K562 (cell line): ENCODE results near the gene CENPP. TPM values are rescaled to one million over a fixed set of nuclear protein-coding genes. Genes with fewer than 3 reads are reported as not detected.

Experiments used
- ATAC-seq: fragments of 200-7000 bp; cut with Tn5 transposase; 3 replicates; pipeline ENCODE4 v1.9.1; 2020; ENCODE audit warnings: moderate library complexity
- BruUV-seq: library from RNA; stranded (reverse); fragments of 400-500 nt; replicated peaks from 2 replicates; lab custom pipeline; 2021; lab: Mats Ljungman, UMichigan
- CTCF ChIA-PET: fragments of 300-600 bp; formaldehyde crosslinking; extraction: SDS; loops from one replicate; lab custom pipeline; 2021; ENCODE audit warnings: low intra/inter-chr PET ratio; lab: Yijun Ruan, JAX
- POLR2A ChIA-PET: fragments of 300-600, 350-650 bp; sonication (Branson Sonifier 250); formaldehyde crosslinking; extraction: SDS; loops from one replicate; lab custom pipeline; 2021; ENCODE audit warnings: antibody characterized with exemption, inconsistent platforms; lab: Yijun Ruan, JAX
- DNase-seq, 4 experiments: peaks; one replicate each; pipeline versions ENCODE4 v3.0.0 to v3.0.0-alpha.2; 2011 to 2018; ENCODE audit warnings: low spot score in 3 of 4, mixed read lengths in 3 of 4; ENCODE audit errors: extremely low read depth in 1 of 4
- FAIRE-seq: peaks from 2 replicates; lab custom pipeline; 2011; peaks lifted over from hg19 to GRCh38; lab: Jason Lieb, UNC
- H2AFZ ChIP-seq: 2 replicates; pipeline ENCODE4 v1.6.0; 2011; ENCODE audit warnings: low read depth, low read length, control low read depth, inconsistent platforms
- H3K27ac ChIP-seq: fragments of 200-600 bp; 3 replicates; pipeline ENCODE4 v1.8.0; 2011; ENCODE audit warnings: low read depth, mild to moderate bottlenecking, control low read depth, inconsistent platforms, low read length, moderate library complexity, mixed read lengths; ENCODE audit errors: extremely low read depth
- H3K27me3 ChIP-seq, 2 experiments: fragments of 300-600 bp in 1 of 2; 2 replicates in 1 of 2; 3 replicates in 1 of 2; pipeline versions ENCODE4 v1.6.0 to v1.8.0; 2011; ENCODE audit warnings: inconsistent platforms in 2 of 2, low read length in 2 of 2, mild to moderate bottlenecking in 1 of 2, mixed read lengths in 1 of 2, moderate library complexity in 1 of 2; ENCODE audit not compliant: control insufficient read depth in 2 of 2, insufficient read depth in 2 of 2
- H3K36me3 ChIP-seq: fragments of 300-600 bp; 3 replicates; pipeline ENCODE4 v1.8.0; 2011; ENCODE audit warnings: mild to moderate bottlenecking, low read length, inconsistent platforms; ENCODE audit not compliant: control insufficient read depth, insufficient read depth
- H3K4me1 ChIP-seq, 2 experiments: fragments of 200-600 bp in 1 of 2; replicated peaks in 1 of 2; 2 replicates in 1 of 2; 3 replicates in 1 of 2; pipeline versions ENCODE4 v1.5.1 to v1.8.0; 2011; ENCODE audit warnings: inconsistent platforms in 2 of 2, low read length in 2 of 2, mild to moderate bottlenecking in 1 of 2, mixed read lengths in 1 of 2, moderate library complexity in 1 of 2; ENCODE audit not compliant: control insufficient read depth in 2 of 2, insufficient read depth in 2 of 2
- H3K4me2 ChIP-seq: 2 replicates; pipeline ENCODE4 v1.6.1; 2011; ENCODE audit warnings: low read length, control low read depth, inconsistent platforms, mixed read lengths; ENCODE audit not compliant: insufficient read depth
- H3K4me3 ChIP-seq: fragments of 200-600 bp; sonication (generic), shearing (Covaris generic); 2 replicates; pipeline ENCODE4 v1.5.1; 2016; ENCODE audit warnings: control low read depth, inconsistent platforms
- H3K79me2 ChIP-seq: fragments of 200-600 bp; 3 replicates; pipeline ENCODE4 v1.8.0; 2011; ENCODE audit warnings: low read length, inconsistent platforms; ENCODE audit not compliant: control insufficient read depth, insufficient read depth
- H3K9ac ChIP-seq, 2 experiments: 2 replicates each; pipeline versions ENCODE4 v1.6.0 to v1.6.1; 2011; ENCODE audit warnings: low read depth in 2 of 2, low read length in 2 of 2, control low read depth in 1 of 2, inconsistent platforms in 1 of 2, mild to moderate bottlenecking in 1 of 2, mixed read lengths in 1 of 2; ENCODE audit not compliant: insufficient read depth in 1 of 2
- H3K9me1 ChIP-seq: one replicate; pipeline ENCODE4 v1.6.0; 2011; ENCODE audit warnings: inconsistent platforms, mild to moderate bottlenecking, low read length, moderate library complexity; ENCODE audit not compliant: control insufficient read depth, insufficient read depth
- H3K9me3 ChIP-seq: replicated peaks from 2 replicates; pipeline ENCODE4 v1.5.1; 2011; ENCODE audit warnings: low read depth, low read length, inconsistent platforms; ENCODE audit not compliant: control insufficient read depth, insufficient read depth
- H4K20me1 ChIP-seq: replicated peaks from 2 replicates; pipeline ENCODE4 v1.6.1; 2011; ENCODE audit warnings: low read length, inconsistent platforms, mixed read lengths; ENCODE audit not compliant: control insufficient read depth, insufficient read depth
- CREBBP ChIP-seq: IDR thresholded peaks from one replicate; pipeline ENCODE4 v1.6.1; 2012; ENCODE audit warnings: low read depth, mild to moderate bottlenecking, control low read depth, inconsistent platforms, low read length
- IRF2 ChIP-seq: sonication (generic); formaldehyde crosslinking; IDR thresholded peaks from 2 replicates; pipeline ENCODE4 v1.8.1; 2022; ENCODE audit warnings: mild to moderate bottlenecking, missing genetic modification reagents
- MAFG ChIP-seq: fragments of 450-650 bp; conservative IDR thresholded peaks from 2 replicates; pipeline ENCODE4 v1.6.1; 2016; ENCODE audit warnings: missing genetic modification characterization, missing compliant biosample characterization
- MYC ChIP-seq, 2 experiments: fragments of 250-450 bp in 1 of 2; sonication (Bioruptor Pico) in 1 of 2; IDR thresholded peaks; 2 replicates each; pipeline versions ENCODE4 v1.5.1 to v1.6.1; 2012 to 2021; ENCODE audit warnings: low read depth in 2 of 2, borderline replicate concordance in 1 of 2, improper control_type of control experiment in 1 of 2, low read length in 1 of 2, mild to moderate bottlenecking in 1 of 2, moderate library complexity in 1 of 2
- POLR2A ChIP-seq: fragments of 450-650 bp; conservative IDR thresholded peaks from 2 replicates; pipeline ENCODE4 v1.6.1; 2016
- ZBED1 ChIP-seq: IDR thresholded peaks from 2 replicates; pipeline ENCODE4 v1.6.1; 2014
- ZNF316 ChIP-seq: fragments of 450-650 bp; IDR thresholded peaks from 2 replicates; pipeline ENCODE4 v1.6.1; 2016
- ZNF507 ChIP-seq: conservative IDR thresholded peaks from 2 replicates; pipeline ENCODE4 v1.6.1; 2017; ENCODE audit warnings: missing genetic modification characterization, missing compliant biosample characterization
- ZNF707 ChIP-seq: fragments of 250-450 bp; sonication (Bioruptor Pico); conservative IDR thresholded peaks from 2 replicates; pipeline ENCODE4 v1.8.0; 2022; ENCODE audit warnings: inconsistent platforms, mild to moderate bottlenecking, moderate library complexity
- ZZZ3 ChIP-seq: fragments of 450-650 bp; IDR thresholded peaks from 2 replicates; pipeline ENCODE4 v1.6.1; 2016; ENCODE audit warnings: antibody characterized with exemption, mild to moderate bottlenecking, moderate library complexity
- WGBS: fragments of 100-300 bp; shearing (Covaris generic); methylation state at CpG from one replicate; pipeline ENCODE4 v1.1.6; 2016; ENCODE audit warnings: low coverage, mixed read lengths; ENCODE audit not compliant: insufficient coverage; ENCODE audit errors: missing lambda C conversion rate; 5-methylcytosine and 5-hydroxymethylcytosine counted together
- in situ Hi-C: fragments of 300-500 bp; cut with MboI; formaldehyde crosslinking; loops from 4 replicates; pipeline ENCODE4 v1.15.0; 2018; ENCODE audit warnings: inconsistent platforms, mixed read lengths
- intact Hi-C: fragments of 100-400 bp; cut with micrococcal nuclease; formaldehyde crosslinking; loops from 2 replicates; pipeline ENCODE4 v1.14.2; 2022
- polyA plus RNA-seq, 8 experiments: library from polyadenylated mRNA; depleted of rRNA in 4 of 8; stranded (reverse) in 5 of 8; unstranded in 3 of 8; fragments of >200 nt; fragmentation: Nextera tagmentation in 2 of 8; fragmentation: Illumina TruSeq in 1 of 8; extraction: Ambion mirVana in 2 of 8; extraction: Trizol in 1 of 8; gene quantifications; 2 replicates each; pipeline versions ENCODE4 v1.2.1 to v1.2.3, GENCODE V29; 2011 to 2014; ENCODE audit warnings: inconsistent platforms in 1 of 8, missing spikeins in 1 of 8
- total RNA-seq, 7 experiments: library from RNA; depleted of rRNA in 6 of 7; stranded (reverse); fragments of >200 nt in 6 of 7; fragmentation: Illumina TruSeq in 2 of 7; extraction: Trizol in 2 of 7; gene quantifications; 2 replicates each; pipeline versions ENCODE4 v1.2.1 to v1.2.3, GENCODE V29; 2011 to 2021; ENCODE audit warnings: low replicate concordance in 1 of 7
- TF ChIP-seq, protein P1 (sequence below): sonication (generic); formaldehyde crosslinking; IDR thresholded peaks from 2 replicates; pipeline ENCODE4 v1.8.0; 2022; ENCODE audit warnings: mild to moderate bottlenecking, missing genetic modification reagents
- TF ChIP-seq, protein P2 (sequence below): fragments of 450-650 bp; IDR thresholded peaks from 2 replicates; pipeline ENCODE4 v1.6.1; 2017; ENCODE audit warnings: mild to moderate bottlenecking, moderate library complexity

The CENPP gene
- total and polyA plus RNA-seq, 9 of the 15 experiments (the other 6 are each of a cell fraction or from before 2014, with no cell fraction given): 8.0 to 28.5 (median 17.9) TPM

DNA sequence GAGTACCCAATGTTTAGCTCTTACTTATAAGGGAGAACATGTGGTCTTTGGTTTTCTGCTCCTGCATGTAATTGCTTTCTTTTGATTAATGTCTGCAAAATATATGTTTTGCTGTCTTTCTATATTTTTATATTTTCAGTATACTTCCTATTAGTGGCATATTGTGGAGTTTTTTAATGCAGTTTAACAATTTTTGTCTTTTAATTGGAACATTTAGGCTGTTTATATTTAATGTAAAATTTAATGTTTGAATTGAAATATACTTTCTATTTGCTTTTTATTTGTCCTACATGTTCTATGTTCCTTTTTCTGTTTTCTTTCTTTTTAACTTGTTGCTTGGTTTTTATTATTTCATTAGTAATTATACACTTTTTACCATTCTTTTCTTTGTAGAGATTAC, 205.1 kb downstream of the CENPP start:
- Histone ChIP-seq H3K36me3 (no peaks in the 10 kb centered on the region), H4K20me1 (no peaks in the 10 kb centered on the region), H3K9me1 (no peaks in the 10 kb centered on the region), H3K27ac (no peak overlapping the region), H3K9me3 (no peaks in the 10 kb centered on the region), H3K9ac (no peak overlapping the region), H3K27me3 (no peaks in the 10 kb centered on the region), H3K4me2 (no peak overlapping the region), H2AFZ (no peak overlapping the region), H3K4me3 (no peak overlapping the region), H3K79me2 (no peaks in the 10 kb centered on the region), H3K4me1 (no peaks in the 10 kb centered on the region)
- ChIA-PET CTCF (no interaction called here), POLR2A (no interaction called here)
- DNase-seq (no peak), FAIRE-seq (no peak), ATAC-seq (no peak)
- BruUV-seq: no TSS peak
- TF ChIP-seq ZNF507 (tag): peak; percentile 93
- no peak for TF ChIP-seq ZNF707 (CRISPR knock-in tag)
- intact Hi-C loops: no loop called here
- in situ Hi-C loops: no loop called here

DNA sequence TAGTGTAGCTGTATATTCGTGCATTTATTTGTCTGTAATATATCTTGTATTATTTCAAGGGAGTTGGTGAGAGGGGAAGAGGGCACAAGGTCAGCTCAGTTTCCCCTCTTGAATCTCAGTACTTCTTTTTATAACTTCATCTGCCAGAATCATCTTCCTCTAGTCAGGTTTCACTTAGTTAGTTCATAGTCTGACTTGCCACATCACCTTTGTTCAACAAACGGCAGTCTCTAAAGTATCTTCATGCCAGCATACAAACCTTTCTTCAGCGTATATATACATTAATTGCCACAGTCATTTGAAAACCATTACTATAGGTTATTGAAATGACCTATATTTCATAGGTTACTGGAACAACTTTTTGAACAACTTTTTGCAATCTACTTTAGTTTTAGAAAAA, 208.5 kb downstream of the CENPP start:
- no TSS peak for BruUV-seq
- in situ Hi-C loops: no loop called here
- no peak for TF ChIP-seq IRF2 (CRISPR knock-in tag)
- TF ChIP-seq, protein P1, sequence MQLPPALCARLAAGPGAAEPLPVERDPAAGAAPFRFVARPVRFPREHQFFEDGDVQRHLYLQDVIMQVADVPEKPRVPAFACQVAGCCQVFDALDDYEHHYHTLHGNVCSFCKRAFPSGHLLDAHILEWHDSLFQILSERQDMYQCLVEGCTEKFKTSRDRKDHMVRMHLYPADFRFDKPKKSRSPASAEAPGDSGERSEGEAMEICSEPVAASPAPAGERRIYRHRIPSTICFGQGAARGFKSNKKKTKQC (CRISPR knock-in tag): no peak
- TF ChIP-seq, protein P2, sequence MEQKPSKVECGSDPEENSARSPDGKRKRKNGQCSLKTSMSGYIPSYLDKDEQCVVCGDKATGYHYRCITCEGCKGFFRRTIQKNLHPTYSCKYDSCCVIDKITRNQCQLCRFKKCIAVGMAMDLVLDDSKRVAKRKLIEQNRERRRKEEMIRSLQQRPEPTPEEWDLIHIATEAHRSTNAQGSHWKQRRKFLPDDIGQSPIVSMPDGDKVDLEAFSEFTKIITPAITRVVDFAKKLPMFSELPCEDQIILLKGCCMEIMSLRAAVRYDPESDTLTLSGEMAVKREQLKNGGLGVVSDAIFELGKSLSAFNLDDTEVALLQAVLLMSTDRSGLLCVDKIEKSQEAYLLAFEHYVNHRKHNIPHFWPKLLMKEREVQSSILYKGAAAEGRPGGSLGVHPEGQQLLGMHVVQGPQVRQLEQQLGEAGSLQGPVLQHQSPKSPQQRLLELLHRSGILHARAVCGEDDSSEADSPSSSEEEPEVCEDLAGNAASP: no peak
- TF ChIP-seq MYC (IDR thresholded peaks at IDR 0.05; ENCODE audit: low read depth, low read length): no peak
- TF ChIP-seq MYC (CRISPR knock-in tag; IDR thresholded peaks at IDR 0.05; ENCODE audit: borderline replicate concordance, low read depth): no peak
- no peak for TF ChIP-seq MAFG (tag)
- TF ChIP-seq POLR2A: no peak
- TF ChIP-seq ZZZ3: no peak
- TF ChIP-seq ZBED1: no peak
- TF ChIP-seq CREBBP: no peak
- no peak for TF ChIP-seq ZNF707 (CRISPR knock-in tag)
- no peak for TF ChIP-seq ZNF316
- Histone ChIP-seq H3K79me2 (no peaks in the 10 kb centered on the region), H3K9me3 (no peaks in the 10 kb centered on the region), H4K20me1 (no peaks in the 10 kb centered on the region), H3K9ac (no peak overlapping the region), H3K36me3 (no peaks in the 10 kb centered on the region), H2AFZ (no peak overlapping the region), H3K4me2 (no peak overlapping the region), H3K27me3 (no peaks in the 10 kb centered on the region), H3K4me1 (no peaks in the 10 kb centered on the region), H3K9me1 (no peaks in the 10 kb centered on the region), H3K27ac (no peak overlapping the region), H3K4me3 (no peak overlapping the region)
- ChIA-PET CTCF (no interaction called here), POLR2A (no interaction called here)
- ATAC-seq (no peak), DNase-seq (no peak), FAIRE-seq (no peak)
- intact Hi-C loops: no loop called here
- 62% methylated on average over 3 of the region's 3 CpGs for WGBS
